HPDE6-E6E7 (cell line): ENCODE data around the gene RGMA.
"Not testable (repeated sequence)": the region's sequence is repeated elsewhere in the genome, so short reads cannot be mapped to it uniquely, and the experiment has no call there.

Experiments used
- DNase-seq: peaks from one replicate; pipeline ENCODE4 v3.0.0; 2011; ENCODE audit warnings: missing footprints; ENCODE audit errors: extremely low spot score

RGMA gene

GRCh38 chr15:93048426-93048721 lies 40.6 kb downstream of the RGMA start:
- no peak for DNase-seq

DNA sequence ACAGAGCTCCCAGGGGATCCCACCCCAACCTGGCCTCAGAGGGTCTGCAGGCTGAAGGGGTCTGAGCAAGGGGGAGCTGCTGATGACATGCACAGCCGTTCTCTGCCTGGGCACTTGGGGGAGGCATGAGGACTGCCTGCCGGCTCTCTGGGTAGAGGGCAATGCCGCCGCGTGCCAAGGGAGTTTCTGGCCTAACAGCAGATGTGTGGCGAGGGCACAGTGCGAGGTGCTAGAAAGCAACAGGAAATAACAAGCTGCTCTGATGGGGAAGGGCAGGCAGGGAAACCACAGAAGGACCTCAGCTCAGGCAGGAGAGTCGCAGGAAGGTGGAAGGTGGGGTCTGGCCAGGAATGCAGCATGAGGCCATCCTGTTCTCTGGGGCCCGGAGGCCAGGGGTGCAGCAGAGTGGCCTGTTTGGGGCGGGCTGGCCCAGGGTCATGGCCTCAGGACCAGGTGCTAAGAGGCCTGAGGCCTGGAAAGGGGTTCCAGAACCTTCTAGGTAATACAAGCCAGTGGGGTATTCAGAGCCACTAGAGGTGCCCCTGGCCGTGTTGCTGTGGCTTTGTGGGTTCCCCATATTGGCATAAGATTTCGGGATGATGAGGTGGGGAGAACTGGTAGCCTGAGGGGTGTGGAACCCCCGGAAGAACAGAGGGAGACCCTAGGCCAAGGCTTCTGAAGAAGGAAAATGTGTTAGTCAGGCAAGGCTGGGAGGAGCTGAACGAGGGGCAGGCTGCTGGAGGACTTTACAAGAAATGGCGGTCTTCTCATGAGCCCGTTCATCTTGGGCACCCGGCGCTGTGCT lies 41.2 kb downstream of the RGMA start:
- DNase-seq = no peak

DNA sequence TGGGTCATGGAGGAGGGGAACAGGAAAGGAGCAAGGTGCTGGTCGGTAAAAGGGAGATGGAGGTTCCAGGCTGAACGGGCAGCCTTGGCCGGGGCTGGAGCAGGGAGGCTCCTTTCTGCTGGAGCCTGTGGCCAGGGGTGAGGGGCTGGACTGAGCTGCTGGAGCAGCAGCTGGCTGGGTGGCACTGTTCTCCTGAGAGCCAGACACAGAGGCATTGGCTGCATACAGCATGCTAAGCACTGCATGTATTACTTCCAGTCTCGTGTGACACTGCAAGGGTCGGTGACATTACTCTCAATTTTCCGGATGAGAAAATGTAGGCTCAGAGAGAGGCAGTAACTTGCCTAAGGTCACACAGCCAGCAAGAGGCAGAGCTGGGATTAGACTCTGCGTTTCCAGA lies 42.3 kb downstream of the RGMA start:
- no peak for DNase-seq

GRCh38 chr15:93046120-93046519 lies 42.9 kb downstream of the RGMA start:
- no peak for DNase-seq

GRCh38 chr15:93045191-93045785 lies 43.7 kb downstream of the RGMA start:
- DNase-seq = no peak

- no peak for DNase-seq
These were observed 44.5 kb downstream of the RGMA start for GRCh38 chr15:93044301-93045190.

DNA sequence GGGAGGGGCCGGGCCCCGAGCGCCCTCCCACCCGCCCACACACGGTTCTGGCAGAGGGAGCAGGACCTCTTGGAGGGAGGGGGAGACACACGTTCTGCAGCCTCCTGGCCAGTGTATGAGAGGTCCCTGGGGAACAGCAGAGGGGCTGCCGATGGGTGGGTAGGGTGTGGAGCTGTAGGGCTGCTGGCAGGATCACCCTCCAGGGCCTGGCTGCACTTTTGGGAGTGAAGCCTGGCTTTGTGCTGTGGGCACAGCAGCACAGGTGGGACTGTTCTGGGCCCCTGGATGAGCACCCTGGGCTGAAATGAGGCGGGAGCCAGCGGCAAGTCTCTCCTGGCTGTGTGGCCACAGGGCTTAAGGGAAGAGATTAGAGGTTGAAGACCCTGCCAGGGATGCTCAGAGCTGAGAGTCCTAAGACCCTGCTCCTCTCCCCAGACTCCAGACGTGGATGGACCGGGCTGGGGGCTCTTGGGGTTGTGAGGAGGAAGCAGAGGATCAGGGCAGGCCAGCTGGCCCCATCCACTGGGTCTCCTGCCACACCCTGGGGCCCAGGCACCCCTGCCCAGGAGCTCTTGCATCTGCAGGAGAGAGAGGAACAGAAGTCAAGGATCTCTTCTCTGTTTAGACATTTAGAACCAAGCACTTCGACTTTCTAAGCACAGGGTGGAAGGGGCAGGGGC lies 45.2 kb downstream of the RGMA start:
- no peak for DNase-seq

- no peak for DNase-seq
These were observed 46.2 kb downstream of the RGMA start for GRCh38 chr15:93042691-93043378.

DNA sequence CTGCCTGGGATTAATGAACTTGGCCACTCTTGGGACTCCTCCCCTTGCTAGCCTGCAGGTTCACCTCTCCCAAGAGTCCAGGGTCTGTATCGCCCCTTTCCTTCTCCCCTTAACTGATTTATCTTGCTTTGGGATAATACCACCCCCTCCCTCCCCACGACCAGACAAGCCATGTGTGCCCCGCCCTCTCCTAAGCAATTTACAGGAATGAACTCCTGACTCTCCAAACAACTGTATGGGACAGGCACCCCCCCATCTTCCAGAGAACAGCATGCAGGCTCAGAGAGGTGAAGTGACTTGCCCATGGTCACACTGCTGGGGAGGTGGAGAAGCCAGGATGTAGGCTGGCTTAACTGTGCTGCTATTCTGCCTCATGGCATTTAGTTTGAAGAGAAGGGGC lies 46.8 kb downstream of the RGMA start:
- no peak for DNase-seq

- DNase-seq = no peak
These were observed 47.9 kb downstream of the RGMA start for GRCh38 chr15:93041159-93041547.

DNA sequence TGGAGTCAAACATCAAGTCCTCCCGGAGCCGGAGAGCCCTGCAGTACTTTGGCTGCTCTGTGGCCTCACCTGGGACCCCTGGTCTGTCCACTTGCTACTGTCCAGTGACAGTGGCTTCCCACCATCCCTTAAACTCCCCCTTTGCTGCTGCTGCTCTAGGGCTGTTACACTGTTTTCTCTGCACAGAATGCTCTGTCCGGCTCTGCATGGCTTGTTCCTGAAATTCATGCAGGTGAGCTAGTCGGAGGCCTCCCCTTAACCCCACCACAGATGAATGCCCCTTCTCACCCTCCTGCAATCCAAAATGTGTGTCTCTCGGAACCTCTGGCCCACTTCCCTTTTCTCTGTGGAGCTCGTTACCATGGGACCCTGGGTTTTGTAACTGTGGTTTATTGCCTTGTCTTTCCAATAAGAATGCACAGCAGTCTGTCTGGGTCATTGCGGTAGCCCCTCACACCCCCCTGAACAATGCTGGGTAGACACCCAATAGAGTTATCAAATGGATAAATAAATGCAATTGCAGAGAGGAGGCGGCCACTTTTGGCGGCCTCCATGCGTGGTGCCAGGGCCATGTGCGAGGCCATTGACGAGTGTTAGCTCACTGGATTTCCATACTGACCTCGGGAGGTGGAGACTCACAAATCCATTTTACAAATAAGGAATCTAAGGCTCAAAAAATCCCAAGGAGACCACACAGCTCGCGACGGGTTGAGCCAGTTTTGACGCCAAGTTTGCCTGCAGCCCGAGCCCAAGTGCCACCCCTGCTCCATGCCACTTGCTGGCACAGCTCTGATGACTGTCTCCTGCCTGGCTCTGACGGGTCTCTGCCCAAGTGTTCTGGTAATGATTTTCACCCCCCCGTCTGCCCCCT lies 48.5 kb downstream of the RGMA start:
- no peak for DNase-seq

DNA sequence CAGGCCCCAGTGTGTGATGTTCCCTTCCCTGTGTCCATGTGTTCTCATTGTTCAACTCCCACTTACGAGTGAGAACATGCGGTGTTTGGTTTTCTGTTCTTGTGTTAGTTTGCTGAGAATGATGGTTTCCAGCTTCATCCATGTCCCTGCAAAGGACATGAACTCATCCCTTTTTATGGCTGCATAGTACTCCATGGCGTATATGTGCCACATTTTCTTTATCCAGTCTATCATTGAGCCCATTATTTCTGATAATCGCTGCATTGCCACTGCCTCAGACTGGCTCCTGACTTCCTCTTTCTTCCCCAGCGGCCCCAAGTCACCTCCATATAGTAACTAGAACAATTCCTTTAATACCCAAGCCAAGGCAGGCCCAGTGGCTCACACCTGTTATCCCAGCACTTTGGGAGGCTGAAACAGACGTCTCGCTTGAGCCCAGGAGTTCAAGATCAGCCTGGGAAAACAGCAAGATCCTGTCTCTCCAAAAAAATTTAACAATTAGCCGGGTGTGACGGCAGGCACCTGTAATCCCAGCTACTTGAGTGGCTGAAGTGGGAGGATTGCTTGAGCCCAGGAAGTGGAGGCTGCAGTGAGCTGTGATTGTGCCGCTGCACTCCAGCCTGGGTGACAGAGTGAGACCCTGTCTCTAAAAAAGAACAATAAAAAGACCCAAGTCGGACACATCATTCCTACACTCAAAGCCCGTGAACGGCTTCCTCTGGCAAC lies 49.3 kb downstream of the RGMA start:
- DNase-seq = not testable (repeated sequence)

GRCh38 chr15:93037820-93038705 lies 50.9 kb downstream of the RGMA start:
- no peak for DNase-seq

DNA sequence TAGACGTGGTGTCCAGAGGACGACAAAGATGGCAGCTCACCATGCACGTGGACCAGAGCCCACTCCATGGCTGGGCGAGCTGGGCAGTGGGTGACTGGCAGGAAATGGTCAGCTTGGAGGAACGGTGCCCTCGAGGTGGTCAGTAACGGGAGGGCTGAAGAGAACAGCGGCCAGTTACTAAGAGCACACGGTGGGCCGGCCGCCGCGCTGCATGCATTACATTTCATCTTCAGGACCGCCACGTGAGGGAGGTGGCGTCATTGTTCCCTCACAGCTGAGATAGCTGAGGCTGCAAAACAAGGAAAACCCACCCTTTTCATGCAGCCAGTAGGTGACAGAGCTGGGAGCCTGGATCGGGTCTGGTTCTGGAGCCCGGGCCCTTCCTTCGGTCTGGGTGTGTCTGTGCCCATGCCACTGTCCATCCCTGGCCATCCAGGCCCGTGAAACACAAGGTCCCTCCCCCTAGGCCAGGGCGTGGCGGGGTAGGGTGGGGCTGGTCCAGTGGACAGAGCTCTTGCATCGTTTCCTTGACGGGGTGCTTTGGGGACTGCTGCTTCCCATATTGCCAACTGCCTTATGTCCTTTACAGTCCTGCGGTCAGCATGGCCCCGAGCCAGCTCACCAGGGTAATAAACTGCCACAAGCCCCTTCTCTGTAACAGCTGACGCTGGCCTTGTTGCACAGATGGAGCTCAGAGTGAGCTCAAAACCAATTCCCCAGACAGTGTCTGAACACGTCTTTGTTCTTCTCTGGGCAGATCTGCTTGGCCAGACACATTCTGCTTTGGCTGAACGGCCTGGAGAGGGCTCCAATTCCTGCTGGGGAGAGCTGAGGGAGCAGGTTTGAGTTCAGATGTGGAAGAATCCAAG lies 51.8 kb downstream of the RGMA start:
- no peak for DNase-seq

DNA sequence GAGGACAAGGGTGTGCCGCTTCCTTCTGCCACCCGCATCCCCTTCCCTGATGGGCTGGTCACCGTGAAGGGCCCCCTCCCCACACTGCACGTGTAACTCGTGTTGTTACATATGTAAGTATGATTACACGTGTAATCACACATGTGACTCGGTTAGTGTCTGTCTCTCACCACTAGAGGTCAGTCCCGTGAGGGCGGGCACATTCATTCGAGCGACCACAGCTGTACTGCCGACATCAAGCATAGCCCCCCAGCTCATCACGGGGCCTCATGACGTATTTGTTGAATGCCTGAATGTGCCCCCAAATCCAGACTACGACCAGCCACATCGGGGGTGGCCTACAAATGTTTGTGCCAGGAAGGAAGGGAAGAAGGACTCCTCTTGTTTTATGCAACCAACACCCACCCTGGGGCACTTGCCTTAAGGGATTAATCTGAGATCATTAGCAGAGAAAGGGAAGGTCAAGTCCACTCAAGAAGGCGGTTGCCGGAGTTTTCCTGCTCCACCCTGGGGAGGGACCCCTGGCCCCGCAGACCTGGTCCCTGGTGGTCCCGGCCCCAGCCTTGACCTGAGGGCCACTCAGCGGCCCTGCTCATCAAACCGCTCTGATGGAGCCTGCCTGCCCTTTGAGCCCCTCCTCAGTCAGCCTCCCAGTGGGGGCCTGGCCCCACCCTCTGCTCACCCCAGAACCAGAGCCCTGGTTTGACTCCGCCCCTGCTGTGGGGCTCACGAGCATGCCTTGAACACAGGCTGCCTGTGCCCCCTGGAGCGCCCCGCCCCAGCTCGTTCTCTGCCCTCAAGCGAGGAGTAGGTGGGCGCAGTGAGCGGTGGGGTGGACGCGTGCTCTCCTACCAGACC lies 52.8 kb downstream of the RGMA start:
- peak; percentile 56 for DNase-seq

DNA sequence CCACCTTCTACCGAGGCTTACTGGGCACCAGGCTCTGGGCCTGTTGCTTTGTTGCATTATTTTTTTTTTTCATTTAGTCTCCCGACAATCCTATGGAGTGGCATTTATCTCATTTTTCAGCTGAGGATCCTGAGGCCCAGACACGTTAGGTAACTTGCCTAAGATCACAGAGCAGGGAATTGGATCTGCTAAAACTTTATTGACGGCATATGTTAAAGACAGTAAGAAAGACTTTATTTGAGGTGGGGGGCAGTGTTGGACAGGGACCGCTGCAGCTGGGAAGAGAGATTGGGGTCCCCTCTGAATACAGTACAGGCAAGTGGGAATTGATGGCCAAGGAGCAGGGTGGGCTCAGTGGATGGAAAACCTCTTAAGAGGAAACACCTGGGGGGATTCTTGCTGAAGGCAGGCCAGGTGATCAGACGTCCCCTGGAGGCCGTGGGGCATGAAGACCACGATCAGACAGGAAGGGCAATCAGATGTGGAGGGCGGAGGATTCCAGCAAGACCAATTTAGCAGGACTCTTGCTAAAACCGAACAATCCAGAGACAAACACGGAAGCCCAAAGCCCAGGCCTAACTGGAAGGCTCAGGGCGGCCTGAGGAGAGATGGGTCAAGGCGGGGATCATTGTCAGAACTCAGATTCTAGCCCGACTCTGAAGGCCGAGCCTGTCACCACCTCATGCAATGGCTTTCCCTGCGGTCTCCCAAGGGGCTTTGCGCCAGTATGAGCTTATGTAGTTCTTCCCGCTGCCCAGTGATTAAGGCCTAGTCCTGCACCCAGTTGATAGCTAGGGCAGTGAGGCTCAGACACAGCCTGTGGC lies 53.7 kb downstream of the RGMA start:
- DNase-seq = no peak
